ENCODE measurements around the gene OR2J3.
"Not testable (repeated sequence)": the region's sequence is repeated elsewhere in the genome, so short reads cannot be mapped to it uniquely, and the experiment has no call there.

The OR2J3 gene

DNA sequence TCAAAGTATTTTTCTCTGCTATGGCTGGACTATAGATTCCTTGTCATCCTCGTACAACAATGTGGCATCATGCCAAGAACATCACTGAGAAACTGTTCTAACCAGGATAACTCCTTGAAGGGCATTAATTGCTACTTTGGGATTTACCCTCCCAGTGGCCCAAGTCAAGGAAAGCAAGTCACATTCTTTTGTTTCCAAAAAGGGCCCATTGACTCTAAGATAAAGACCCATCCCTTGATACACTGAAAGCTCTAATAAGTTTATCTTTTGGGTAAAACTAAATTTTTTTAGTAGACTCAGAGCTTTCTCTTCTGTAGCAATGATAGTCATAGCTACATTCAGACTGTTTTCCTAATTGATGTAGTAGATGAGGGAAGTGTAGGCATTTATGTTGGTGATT is at the start of gene OR2J3:
OR2J3 (plus strand) TSS at position 301 of the 400 bp plus-strand sequence. CDS start 3,833 bp downstream, outside the sequence.
- DNase-seq, result no peak

DNA sequence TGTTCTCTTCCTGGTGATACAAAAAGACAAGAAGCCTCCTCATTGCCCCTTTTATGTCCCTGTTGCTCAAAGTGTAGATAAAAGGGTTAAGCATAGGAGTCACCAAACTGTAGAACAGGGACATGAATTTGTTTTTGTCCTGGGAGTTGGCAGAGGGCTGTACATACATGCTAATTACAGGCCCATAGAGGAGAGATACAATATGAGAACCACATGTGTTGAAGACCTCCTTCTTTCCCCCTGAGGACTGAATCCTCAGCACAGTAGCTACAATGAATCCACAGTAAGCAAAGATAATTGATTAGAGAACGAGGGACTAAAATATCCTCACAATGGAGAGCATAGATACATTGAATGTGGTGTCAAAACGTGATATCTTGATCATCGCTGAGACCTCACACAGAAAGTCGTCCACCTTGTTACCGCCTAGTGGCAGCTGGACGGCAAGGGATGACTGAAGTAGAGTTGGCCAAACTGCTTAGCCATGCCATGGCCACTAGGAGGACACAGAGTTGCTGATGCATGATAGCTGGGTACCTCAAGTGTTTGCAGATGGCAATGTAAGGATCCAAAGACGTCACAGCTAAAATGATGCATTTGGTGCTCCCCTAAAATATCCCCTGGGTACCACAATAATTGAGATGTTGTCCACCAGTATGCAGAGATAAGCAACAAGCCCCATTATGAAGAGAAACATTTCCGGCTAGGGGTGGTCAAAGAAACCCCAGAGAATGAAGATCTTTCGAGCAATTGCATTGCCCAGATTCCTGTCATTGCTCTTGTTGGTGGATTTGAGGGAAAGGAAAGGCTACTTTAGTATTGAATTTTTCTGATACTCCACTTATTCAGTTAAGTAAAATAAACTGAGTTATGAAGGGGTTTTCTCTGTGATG is 35.8 kb upstream of the OR2J3 start:
- no peak for DNase-seq

DNA sequence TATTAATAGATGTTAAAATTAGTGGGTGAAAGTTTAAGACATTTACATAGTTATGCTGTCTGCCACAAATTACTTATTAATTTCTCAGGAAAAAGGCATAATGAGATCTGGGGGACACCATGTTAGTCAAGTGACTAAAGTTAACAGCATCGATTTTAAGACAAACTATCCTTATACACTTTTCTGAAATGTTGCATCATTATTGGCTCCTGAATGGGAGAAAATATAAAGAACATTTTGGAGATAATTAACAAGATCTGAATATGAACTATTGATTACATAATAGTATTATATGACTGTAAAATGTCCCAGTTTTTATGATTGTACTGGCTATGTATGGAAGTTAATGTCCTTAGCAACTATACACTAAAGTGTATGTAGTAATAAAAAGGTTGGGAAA is 28.7 kb upstream of the OR2J3 start:
- no peak for DNase-seq

DNA sequence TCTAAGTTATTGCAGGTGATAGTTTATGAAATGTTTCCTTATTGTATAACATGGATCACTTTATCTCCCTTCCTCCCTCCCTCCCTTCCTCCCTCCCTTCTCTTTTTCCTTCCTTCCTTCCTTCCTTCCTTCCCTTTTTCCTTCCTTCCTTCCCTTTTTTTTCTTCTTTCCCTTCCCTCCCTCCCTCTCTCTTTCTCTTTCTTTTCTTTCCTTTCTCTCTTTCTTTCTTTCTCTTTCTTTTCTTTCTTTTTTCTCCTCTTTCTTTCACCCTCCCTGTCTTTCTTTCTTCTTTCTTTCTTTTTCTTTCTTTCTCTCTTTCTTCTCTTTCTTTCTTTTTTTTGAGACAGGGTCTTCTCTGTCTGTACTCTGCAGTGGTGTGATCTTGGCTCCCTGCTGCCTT is 26.5 kb upstream of the OR2J3 start:
- no peak for DNase-seq

DNA sequence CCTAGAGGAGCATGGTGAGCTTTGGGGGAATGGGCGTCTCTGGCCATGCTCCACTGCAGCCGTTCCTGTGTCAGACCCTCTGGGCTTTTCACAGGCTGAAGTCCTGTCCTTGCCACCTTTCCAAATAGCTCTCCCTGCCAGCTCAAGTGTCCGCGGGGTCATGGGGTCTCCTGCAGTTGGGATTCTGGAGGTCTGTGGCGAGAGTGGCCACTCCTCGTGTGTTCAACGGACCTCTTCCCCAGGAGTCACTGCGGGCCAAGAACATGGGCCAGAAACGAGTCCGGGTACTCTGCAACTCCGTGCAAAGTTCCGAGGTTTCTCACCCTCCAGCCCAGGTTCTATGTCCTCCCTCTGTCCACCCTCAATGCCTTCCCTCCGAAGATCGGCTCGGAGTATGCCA is 25.4 kb upstream of the OR2J3 start:
- DNase-seq, result no peak

DNA sequence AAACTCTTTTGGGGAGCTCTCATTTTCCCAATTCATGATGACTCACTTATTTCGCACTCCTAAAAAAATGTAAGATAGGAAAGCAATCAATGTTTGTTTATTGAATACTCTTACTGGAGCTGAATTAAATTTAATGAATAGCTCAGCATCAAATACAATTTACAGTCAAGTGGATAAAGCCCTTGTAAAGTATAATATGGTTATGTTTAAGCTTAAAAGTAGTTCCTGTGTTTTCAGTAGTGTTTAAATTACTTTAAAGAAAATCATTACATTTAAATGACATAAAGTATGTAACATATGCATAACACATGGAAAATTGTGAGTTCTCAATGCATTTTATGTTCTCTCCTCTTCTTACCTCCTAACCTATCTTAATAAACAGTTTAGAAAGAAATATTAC is 20.6 kb upstream of the OR2J3 start, which contains the start of gene OR2B3:
OR2B3 (minus strand) TSS at position 101 of the 400 bp plus-strand sequence; CDS start at position 36, 65 bp downstream.
- DNase-seq, result no peak

DNA sequence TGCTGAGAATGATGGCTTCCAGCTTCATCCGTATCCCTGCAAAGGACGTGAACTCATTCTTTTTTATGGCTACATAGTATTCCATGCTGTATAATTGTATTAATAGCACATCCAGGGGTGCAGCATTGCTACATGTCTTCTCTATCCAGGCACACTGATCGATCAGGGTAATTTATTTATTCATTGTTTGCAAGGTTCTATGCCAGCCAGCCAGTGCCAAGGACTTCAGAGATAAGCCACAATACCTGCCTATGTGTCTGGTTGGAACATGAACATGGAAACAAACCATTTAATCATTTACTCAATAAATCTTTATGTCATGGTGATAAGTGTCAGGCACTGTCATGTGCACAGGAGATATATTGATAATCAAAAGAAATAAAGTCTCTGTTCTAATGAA is 14.9 kb upstream of the OR2J3 start:
- no peak for DNase-seq

DNA sequence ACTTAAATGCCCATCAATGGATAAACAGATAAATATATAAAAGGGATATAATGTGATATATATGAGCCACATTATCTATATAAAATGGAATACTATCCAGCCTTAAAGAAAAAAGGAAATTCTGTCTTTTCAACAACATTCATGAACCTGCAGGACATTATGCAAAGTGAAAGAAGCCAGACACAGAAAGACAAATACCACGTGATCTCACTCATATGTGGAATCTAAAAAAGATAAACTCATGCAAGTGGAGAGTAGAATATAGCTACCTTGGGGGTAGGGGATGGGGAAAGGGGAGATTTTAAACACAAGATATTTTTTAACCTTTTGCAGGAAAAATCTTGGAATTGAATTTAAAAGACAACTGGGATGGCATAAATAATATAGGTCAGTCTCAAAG is 10.1 kb upstream of the OR2J3 start:
- no peak for DNase-seq

DNA sequence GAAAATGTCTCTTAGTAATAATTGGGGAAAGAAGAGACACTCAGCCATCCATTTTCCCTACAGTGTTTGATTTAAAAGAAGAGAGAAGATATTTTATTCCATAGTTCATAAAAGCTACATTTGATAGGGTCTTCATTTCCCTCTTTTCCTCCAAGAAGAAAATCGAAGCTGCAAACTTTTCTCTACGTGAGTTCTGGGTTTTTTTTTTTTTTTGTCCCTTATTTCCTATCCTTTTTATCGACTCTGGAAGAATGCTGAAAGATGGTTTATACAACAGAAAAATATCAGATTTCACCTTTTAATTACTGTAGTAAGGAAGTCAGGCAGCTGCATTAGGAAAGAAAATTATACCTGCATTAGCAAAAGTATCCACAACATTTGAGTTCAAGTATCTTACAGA is 8.7 kb upstream of the OR2J3 start, which contains the start of gene OR2J1:
OR2J1 (plus strand) TSS at position 301 of the 400 bp plus-strand sequence. CDS start 1,453 bp downstream, outside the sequence.
- DNase-seq, result no peak

DNA sequence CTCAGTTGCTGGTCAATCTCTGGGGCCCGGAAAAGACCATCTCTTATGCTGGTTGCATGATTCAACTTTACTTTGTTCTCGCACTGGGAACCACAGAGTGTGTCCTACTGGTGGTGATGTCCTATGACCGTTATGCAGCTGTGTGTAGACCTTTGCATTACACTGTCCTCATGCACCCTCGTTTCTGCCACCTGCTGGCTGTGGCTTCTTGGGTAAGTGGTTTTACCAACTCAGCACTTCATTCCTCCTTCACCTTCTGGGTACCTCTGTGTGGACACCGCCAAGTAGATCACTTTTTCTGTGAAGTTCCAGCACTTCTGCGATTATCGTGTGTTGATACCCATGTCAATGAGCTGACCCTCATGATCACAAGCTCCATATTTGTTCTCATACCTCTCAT is 4.3 kb downstream of the OR2J3 start:
- DNase-seq, result no peak

DNA sequence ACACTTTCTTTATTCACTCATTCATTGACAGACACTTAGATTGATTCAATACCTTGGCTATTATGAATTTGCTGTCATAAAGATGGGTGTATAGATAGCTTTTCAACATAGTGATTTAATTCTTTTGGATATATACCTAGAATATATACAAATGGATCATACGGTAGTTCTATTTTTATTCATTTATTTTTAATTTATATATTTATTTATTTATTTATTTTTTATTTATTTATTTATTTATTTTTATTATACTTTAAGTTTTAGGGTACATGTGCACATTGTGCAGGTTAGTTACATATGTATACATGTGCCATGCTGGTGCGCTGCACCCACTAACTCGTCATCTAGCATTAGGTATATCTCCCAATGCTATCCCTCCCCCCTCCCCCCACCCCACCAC is 7.1 kb downstream of the OR2J3 start:
- not testable (repeated sequence) for DNase-seq

DNA sequence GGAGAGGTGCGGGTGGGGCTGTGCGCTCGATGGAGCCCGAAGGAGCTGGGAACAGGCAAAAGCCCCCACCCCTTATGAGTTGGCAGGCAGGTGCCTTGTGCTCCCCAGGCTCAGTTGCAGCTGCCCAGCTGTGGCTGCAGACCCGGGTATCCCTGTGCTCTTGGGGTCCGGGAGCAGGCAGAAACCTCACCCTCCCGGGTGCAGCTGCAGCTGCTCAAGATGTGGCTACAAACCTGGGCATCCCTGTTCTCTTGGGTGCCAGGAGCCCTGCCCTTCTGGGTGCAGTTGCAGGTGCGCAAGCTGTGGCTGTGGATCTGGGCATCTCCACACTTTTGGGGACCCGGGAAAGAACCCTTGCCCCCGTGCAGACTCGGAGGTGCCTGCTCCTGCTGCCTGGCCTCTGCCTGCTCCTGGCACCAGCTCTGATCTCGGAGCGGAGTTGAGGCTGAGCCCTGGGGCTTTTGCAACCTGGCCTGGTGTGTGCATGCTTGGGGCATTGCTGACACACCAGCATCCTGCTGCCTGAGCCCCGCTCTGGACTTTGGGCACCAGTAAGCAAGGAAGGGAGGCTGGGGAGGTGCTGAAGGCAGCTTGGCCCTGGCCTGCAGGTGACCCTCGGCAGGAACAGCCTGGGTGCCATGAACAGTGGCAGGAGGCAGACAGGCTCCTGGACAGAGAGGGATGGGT is 21.6 kb downstream of the OR2J3 start:
- DNase-seq, result no peak

DNA sequence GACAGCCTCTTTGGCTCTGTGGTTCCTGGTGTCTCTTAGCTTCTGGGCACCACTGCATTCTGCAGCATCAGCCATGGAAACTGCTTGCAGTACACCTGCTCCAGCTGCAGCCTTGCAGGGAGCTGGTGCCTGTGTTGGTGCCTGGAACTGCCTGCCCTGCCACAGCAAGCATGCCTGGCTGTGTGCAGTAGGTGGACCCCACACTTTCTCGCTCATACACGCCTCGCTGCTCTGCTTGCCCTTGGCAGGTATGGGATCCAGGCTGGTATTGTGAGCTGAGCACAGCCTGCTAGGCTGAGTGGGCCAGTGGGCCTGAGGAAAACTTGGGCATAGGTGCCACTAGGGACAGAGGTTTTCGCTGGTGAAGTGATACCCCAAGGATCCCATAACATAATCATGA is 22.8 kb downstream of the OR2J3 start:
- no peak for DNase-seq

DNA sequence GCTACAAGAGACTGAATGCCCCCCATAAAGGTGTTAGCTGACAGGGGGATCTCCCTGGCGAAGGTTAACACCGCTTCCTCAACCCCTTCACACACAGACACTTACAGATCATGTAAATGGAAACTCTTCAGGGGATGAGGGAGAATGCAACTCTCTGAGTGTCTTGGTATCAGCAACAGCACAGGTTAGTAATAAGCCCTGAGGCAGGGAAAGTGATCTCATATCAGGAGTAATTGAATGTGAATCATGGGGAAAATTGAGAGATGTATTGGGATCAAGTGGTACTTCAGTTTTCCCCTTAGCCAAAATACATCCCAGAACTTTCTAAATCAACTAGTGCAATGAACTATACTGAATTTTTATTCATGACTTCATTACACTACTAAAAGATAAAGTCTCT is 23.8 kb downstream of the OR2J3 start:
- no peak for DNase-seq

DNA sequence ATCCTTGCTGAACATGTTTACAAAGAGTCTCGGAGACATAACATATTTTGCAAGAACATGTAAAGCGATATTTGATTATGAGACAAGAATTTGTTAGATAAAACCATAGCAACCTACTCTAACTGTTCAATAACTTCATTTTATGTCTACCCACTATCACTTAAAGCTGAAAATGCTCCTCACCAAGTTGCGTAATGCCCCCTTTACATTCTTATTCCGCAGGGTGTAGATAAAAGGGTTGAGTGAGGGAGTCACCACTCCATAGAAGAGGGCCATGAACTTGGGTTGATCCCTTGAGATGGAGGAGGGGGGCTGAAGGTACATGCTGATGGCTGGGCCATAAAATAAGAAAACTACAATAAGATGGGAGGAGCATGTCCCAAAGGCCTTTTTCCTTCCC is 29.9 kb downstream of the OR2J3 start:
- no peak for DNase-seq

DNA sequence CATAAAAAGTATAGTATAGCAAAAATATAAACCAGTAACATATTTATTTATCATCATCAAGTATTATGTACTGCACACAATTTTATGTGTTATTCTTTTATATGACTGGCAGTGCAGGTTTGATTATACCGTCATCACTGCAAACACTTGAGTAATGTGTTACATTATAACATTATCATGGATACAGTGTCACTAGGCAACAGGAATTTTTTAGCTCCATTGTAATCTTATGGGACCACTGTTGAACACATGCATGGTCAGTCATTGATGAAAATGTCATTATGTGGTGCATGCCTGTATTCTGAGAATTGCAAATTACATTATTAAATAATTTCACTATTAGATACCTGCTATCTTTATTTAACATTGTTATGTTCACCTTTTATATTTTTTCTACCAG is 33.7 kb downstream of the OR2J3 start:
- no peak for DNase-seq

DNA sequence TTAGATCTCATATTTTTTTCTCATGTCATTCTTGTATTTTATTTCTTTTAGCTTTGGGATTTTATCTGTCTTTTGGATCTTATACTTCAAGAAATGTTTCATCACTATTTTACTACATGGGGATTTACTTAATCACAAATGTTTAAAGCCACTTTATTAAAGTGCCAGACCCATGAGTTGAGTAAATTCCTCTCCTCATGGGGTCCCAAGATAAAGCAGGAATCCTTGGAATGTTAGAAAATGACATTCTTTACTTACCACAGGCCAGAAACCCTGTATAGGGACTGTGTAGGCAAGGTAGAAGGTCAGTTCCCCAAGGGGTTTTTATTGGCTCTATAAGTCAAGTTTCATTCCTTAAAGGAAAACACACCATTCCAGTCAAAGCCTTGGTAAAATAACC is 34.5 kb downstream of the OR2J3 start:
- DNase-seq, result no peak

DNA sequence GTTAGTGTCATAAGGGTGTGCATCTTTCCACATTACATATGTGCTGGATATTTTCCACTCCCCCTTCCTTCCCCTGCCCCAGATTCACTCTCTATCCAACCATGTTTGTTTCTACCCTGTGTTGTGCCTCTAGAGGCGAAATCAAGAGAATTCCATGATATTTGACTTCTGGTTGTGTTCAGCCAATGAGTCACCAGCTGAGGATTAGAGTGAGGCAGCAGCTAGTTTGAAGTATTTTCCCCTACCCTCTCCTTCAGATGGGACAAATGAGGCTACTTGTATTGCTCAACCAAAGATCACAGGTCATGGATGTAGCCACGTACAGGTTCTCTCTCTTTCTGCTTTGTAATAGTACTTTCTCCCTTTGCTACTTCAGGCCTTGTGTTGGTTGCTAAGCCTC is 38.3 kb downstream of the OR2J3 start:
- no peak for DNase-seq

DNA sequence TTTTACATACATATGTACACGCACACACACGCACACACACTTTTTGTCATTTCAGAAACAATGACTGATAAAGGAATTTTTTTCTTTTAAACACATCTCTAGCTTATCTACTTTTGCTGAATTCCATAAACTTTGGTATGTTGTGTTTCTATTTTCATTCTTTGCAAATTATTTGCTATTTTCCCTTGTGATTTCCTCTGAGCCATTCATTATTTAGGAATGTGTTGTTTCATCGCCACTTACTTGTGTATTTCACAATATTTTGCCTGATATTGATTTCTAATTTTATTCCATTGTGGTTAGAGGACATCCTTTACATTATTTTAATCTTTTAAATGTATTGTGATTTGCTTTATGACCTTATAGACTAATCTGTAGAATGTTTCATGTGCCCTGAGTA is 39.2 kb downstream of the OR2J3 start:
- DNase-seq, result no peak

DNA sequence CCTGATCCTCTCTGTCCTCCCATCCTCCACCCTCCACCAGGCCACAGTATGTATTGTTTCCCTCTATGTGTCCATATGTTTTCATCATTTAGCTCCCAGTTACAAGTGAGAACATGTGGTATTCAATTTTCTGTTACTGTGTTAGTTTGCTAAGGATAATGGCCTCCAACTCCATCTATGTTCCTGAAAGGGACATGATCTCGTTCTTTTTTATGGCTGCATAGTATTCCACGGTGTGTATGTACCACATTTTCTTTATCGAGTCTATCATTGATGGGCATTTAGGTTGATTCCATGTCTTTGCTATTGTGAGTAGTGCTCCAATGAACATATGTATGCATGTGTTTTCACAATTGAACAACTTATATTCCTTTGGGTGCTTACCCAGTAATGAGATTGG is 41.6 kb downstream of the OR2J3 start:
- not testable (repeated sequence) for DNase-seq

DNA sequence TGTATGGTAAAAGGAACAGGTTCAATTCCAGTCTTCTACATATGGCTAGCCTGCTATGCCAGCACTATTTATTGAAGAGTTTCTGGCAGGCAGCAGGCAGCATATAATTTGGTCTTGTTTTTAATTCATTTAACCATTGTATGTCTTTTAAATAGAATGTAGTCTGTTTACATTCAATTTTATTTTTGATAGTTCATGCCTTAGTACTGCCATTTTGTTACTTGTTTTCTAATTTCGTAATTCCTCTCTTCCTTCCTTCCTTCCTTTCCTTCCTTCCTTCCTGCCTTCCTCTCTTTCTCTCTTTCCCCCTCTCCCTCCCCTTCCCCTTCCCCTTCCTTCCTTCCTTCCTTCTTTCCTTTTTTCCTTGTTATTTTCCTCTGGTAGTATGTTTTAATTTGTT is 45.2 kb downstream of the OR2J3 start:
- DNase-seq, result no peak

DNA sequence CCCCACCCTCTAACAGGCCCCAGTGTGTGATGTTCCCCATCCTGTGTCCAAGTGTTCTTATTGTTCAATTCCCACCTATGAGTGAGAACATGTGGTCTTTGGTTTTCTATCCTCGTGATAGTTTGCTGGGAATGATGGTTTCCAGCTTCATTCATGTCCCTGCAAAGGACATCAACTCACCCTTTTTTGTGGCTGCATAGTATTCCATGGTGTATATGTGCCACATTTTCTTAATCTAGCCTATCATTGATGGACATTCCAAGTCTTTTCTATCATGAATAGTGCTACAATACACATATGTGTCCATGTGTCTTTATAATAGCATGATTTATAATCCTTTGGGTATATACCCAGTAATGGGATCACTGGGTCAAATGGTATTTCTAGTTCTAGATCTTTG is 47.3 kb downstream of the OR2J3 start:
- DNase-seq, result not testable (repeated sequence)

DNA sequence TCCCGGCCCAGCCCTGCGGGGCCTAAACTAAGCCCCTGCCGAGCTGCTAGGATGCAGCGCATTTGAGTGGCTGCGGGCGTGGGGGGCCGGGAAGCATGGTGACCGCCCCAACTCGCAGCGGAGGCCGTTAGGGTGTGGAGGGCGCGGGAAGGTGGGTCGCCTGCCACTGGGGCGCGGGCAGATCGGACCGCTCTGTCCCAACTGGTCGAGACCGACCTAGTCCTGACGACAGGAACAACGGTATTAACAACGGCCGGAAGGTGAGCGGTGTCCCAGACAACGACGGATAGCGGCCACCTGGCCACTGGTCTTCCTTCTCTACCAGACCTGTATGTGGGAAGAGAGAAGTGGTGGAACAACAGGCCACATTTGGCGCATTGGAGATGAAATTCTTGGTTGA is 52.1 kb downstream of the OR2J3 start:
- not testable (repeated sequence) for DNase-seq
